Measurements from ENCODE around the gene SOWAHA.

SOWAHA gene

GRCh38 chr5:132808448-132808847, 4.7 kb upstream of the SOWAHA start:
- no peak for DNase-seq (ENCODE audit: low spot score)

GRCh38 chr5:132808866-132809265, 4.2 kb upstream of the SOWAHA start:
- no peak for DNase-seq (ENCODE audit: low spot score)

DNA sequence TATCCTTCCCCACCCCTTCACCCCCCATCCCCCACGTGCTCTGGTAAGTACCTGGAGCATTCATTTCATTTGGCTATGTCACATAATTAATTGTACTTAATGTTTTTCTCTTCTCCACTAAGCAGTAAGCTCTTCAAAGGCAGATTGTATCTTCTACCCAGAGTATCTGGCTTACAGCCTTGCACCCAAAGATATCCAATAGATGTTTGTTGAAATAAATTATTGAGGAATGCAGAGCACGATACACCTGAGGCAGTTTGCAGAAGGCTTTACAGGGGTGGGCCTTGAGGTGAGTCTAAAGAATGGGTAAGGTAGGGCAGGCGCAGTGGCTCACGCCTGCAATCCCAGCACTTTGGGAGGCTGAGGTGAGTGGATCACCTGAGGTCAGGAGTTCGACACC, 2.5 kb upstream of the SOWAHA start:
- DNase-seq (ENCODE audit: low spot score), result no peak

GRCh38 chr5:132812123-132812765, 858 bp upstream of the SOWAHA start:
- no peak for DNase-seq (ENCODE audit: low spot score)

GRCh38 chr5:132813599-132814502, 749 bp downstream of the SOWAHA start:
- DNase-seq (ENCODE audit: low spot score), result peak; percentile 33

- no peak for DNase-seq (ENCODE audit: low spot score)
Measured at GRCh38 chr5:132814503-132815294, 1.6 kb downstream of the SOWAHA start.

- DNase-seq (ENCODE audit: low spot score), result no peak
Measured at GRCh38 chr5:132815454-132815853, 2.4 kb downstream of the SOWAHA start.

DNA sequence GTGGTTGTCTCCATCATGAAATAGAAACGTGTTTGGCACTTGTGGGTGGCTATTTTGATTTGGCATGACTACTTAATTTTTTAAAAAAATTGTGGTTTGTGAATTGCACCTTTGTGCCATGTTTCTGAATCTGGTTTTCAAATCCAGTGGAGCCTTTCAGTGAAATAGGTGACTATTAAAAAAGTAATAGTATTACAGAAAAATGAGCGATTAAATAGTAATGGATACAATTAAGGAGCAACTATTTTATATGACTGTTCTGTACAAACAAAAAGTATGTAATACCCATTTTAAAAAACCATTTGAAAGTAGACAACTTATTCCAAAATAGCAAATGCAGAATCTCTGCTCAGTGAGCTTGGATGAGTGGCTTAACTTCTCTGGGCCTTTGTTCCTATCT, 3.0 kb downstream of the SOWAHA start:
- no peak for DNase-seq (ENCODE audit: low spot score)

- no peak for DNase-seq (ENCODE audit: low spot score)
Measured at GRCh38 chr5:132816554-132816953, 3.5 kb downstream of the SOWAHA start.

DNA sequence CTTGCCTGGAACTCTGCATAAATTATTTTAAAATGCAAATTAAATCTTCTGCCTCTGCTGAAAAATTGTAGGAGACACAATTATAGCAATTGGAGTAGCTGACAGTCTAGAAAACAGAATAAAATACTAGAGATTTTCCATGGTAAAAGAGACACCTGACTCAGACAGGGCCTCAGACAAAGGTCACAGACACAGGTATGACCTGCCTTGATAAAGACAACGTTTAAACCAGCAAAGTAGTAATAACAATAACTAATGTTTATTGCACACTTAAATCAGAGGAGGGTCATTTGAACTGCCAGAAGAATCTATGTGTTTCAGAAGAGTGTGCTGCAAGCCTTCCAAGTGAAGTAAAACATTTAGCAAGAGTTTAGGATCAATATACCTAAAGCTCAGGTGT, 3.9 kb downstream of the SOWAHA start:
- DNase-seq (ENCODE audit: low spot score), result no peak

GRCh38 chr5:132819468-132819867, 6.4 kb downstream of the SOWAHA start:
- no peak for DNase-seq (ENCODE audit: low spot score)

- DNase-seq (ENCODE audit: low spot score), result peak; percentile 88
Measured at GRCh38 chr5:132820162-132820754, 7.2 kb downstream of the SOWAHA start.

- DNase-seq (ENCODE audit: low spot score), result no peak
Measured at GRCh38 chr5:132821350-132821749, 8.2 kb downstream of the SOWAHA start.

GRCh38 chr5:132821791-132822190, 8.7 kb downstream of the SOWAHA start:
- no peak for DNase-seq (ENCODE audit: low spot score)

GRCh38 chr5:132822650-132823480, 9.8 kb downstream of the SOWAHA start:
- DNase-seq (ENCODE audit: low spot score), result peak; percentile 61

DNA sequence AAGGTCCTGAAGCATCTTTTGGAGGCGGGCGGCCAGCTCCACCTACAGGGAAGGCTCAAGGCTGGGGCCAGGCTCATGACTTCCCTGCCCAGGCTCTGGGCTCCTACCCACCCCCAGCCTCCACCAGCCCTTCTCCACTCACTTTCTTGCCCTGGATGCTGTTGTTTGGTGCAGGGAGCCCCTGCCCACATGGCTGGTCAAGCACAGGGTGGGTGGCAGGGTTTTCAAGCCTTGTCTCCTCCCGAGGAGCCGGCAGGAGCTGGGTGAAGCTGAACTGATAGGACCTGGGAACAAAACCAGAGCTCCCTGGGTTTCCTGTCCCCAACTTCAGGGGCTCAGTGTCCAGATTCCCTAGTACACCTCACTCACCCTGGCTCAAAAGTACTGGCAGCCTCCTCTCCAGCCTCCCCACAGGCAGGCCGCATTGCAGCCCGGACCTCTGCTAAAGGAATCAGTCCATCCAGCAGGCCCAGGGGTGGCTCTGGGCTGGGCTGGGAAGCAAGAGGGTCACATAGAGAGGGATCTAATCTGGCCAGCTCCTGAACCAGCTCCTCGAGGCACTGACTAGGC, 10.5 kb downstream of the SOWAHA start:
- peak; percentile 50 for DNase-seq (ENCODE audit: low spot score)

- DNase-seq (ENCODE audit: low spot score), result no peak
Measured at GRCh38 chr5:132824426-132824825, 11.3 kb downstream of the SOWAHA start.

DNA sequence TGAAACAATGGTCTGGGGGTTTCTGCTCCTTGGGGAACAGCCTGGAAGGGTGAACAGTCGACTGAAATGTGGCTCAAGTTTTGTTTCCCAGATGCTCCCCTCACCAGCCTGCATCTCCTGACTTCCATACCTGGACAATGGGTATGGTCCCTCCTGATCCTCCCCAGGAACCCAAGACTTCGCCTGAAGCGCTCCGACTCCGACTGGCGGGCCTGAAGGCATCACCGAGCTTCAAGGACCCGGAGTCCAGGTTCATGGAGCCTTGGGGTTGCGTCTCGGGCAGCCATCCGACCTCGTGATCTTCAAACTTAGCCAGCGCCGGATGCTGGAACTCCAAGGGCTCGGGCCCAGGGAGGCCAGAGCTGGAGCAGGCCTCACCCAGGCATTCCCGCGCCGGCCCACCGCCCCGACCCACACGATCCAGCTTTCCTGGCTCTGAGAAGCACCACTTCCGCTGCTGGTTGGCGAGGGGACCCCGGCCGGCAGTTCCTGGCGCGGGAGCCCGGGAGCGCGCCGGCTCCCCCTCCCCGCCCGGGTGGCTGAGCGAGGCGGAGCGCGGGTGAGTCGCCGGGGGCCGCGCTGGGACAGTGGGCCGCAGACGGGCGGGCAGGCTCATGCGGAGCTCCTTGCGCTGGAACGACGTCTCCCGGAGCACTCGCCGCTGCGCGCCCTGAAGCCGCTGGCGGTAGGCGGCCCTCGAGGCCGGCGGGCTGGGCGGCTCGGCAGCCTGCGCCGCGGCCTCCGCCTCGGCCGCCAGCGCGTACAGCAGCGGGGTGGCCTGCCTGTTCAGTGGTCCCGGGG, 12.1 kb downstream of the SOWAHA start:
- no peak for DNase-seq (ENCODE audit: low spot score)

- no peak for DNase-seq (ENCODE audit: low spot score)
Measured at GRCh38 chr5:132825834-132826391, 12.8 kb downstream of the SOWAHA start.
